Upper lobe of left lung (tissue), 4 donors: ENCODE results near the gene IL1RAP.

Source experiments
- EP300 ChIP-seq, 4 donors: sonication (generic); formaldehyde crosslinking; IDR thresholded peaks; one replicate each; pipeline ENCODE4 v1.5.1; 2017; ENCODE audit warnings: antibody characterized with exemption in 4 of 4, control low read depth in 2 of 4
- POLR2AphosphoS5 ChIP-seq, 2 donors: sonication (generic); formaldehyde crosslinking; IDR thresholded peaks; one replicate each; pipeline ENCODE4 v1.5.1; 2017; ENCODE audit warnings: antibody characterized with exemption in 2 of 2
- TF ChIP-seq, protein P1 (sequence below), 6 experiments: fragments of 450-650 bp in 4 of 6; fragments of 200-600 bp in 2 of 6; sonication (generic) in 2 of 6; IDR thresholded peaks; one replicate each; pipeline ENCODE4 v1.5.1; 2016 to 2019; ENCODE audit warnings: antibody characterized with exemption in 6 of 6

DNA sequence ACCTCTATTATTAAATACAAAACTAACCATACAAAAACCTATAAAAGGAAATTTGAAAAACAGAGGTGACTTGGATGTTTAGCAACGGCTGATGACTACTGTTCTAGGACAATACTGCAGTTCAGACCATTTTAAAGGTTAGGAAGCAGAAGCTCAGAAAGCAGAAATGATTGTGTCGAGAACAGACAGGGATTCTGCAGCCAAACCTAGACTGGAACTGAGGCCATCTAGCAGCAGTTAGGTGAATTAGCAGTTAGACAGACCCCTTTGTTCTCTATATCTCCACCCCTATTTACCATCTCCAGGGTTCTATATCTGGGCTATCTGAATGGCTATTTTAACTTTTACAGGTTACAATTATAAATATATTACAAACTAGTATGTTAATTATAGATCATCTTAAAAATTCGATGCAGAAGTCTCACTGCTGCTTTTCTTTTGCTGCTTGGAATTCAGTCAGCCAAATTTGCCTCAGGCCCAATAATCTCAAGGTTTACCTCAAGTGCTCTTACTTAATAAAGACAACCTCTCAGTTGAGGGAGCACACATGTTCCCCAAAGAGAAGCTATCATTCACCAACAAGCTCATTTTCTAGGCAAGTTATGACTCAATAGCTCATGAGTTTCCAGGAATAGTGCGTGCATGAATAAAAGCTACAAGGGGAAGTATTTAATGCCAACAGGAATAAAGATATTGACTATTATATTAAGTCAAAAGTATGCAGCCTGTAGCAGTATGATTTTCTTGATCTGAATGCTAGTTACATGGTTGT is 9.3 kb upstream of the IL1RAP start:
- TF ChIP-seq, protein P1, sequence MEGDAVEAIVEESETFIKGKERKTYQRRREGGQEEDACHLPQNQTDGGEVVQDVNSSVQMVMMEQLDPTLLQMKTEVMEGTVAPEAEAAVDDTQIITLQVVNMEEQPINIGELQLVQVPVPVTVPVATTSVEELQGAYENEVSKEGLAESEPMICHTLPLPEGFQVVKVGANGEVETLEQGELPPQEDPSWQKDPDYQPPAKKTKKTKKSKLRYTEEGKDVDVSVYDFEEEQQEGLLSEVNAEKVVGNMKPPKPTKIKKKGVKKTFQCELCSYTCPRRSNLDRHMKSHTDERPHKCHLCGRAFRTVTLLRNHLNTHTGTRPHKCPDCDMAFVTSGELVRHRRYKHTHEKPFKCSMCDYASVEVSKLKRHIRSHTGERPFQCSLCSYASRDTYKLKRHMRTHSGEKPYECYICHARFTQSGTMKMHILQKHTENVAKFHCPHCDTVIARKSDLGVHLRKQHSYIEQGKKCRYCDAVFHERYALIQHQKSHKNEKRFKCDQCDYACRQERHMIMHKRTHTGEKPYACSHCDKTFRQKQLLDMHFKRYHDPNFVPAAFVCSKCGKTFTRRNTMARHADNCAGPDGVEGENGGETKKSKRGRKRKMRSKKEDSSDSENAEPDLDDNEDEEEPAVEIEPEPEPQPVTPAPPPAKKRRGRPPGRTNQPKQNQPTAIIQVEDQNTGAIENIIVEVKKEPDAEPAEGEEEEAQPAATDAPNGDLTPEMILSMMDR (IDR thresholded peaks at IDR 0.05) = no peak
- TF ChIP-seq POLR2AphosphoS5 (IDR thresholded peaks at IDR 0.05) (no peak), EP300 (IDR thresholded peaks at IDR 0.05) (peak in 1 of 4 donors; percentile 42)
